ENCODE data around the gene YY1AP1.
"Not testable (repeated sequence)": the region's sequence is repeated elsewhere in the genome, so short reads cannot be mapped to it uniquely, and the experiment has no call there.

The YY1AP1 gene

DNA sequence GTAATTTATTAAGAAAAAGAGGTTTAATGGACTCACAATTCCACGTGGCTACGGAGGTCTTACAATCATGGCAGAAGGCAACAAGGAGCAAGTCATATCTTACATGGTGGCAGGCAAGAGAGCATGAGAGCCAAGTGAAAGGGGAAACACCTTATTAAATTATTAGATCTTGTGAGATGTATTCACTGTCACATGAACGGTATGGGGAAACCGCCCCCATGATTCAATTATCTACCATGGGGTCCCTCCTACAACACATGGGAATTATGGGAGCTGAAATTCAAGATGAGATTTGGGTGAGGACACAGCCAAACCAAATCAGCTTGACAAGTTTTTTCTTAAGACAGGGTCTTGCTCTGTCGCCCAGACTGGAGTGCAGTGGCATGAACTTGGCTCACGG lies 14.6 kb upstream of the YY1AP1 start:
- H3K4me3 ChIP-seq (replicated peaks; ENCODE audit: insufficient read depth, low read length), result no peak overlapping the region
- no peaks in the 10 kb centered on the region for H3K27me3 ChIP-seq (ENCODE audit: insufficient read depth, poor library complexity, severe bottlenecking)
- no peak for TF ChIP-seq GABPA (IDR thresholded peaks at IDR 0.05; ENCODE audit: low read depth)
- TF ChIP-seq, protein P1, sequence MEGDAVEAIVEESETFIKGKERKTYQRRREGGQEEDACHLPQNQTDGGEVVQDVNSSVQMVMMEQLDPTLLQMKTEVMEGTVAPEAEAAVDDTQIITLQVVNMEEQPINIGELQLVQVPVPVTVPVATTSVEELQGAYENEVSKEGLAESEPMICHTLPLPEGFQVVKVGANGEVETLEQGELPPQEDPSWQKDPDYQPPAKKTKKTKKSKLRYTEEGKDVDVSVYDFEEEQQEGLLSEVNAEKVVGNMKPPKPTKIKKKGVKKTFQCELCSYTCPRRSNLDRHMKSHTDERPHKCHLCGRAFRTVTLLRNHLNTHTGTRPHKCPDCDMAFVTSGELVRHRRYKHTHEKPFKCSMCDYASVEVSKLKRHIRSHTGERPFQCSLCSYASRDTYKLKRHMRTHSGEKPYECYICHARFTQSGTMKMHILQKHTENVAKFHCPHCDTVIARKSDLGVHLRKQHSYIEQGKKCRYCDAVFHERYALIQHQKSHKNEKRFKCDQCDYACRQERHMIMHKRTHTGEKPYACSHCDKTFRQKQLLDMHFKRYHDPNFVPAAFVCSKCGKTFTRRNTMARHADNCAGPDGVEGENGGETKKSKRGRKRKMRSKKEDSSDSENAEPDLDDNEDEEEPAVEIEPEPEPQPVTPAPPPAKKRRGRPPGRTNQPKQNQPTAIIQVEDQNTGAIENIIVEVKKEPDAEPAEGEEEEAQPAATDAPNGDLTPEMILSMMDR (IDR thresholded peaks at IDR 0.05; ENCODE audit: insufficient read depth, low read length), result no peak
- no peak for TF ChIP-seq POLR2AphosphoS5 (IDR thresholded peaks at IDR 0.05; ENCODE audit: low read depth)
- no peak for TF ChIP-seq SPI1 (IDR thresholded peaks at IDR 0.05; ENCODE audit: borderline replicate concordance, low read depth)
- no peak for TF ChIP-seq REST (IDR thresholded peaks at IDR 0.05; ENCODE audit: insufficient replicate concordance, low read depth)
- H3K27ac ChIP-seq (replicated peaks), result no peak overlapping the region
- no peak for DNase-seq (ENCODE audit: low read depth in 1 of 2, low spot score in 1 of 2)

DNA sequence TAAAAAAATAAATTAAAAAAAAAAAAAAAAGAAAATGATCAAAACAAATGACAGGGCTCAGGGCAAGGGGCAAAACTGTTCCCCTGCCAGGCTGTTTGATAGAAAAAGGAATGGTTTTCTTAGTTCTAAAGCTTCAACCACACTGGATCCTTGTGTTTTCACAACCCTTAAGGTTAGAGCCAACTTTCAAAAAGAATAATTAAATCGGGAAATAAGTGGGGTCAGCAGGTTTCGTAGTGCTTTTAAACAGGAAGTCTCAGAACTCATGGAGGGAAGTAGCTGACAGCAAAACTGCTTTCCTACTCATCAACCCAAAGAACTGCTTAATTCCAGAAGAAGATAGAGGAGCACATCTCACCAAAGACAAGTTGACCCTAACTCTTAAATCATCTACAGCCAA lies 13.1 kb upstream of the YY1AP1 start:
- DNase-seq (ENCODE audit: low read depth in 1 of 2, low spot score in 1 of 2); H3K4me3 ChIP-seq (replicated peaks; ENCODE audit: insufficient read depth, low read length); H3K27ac ChIP-seq (replicated peaks); H3K27me3 ChIP-seq (ENCODE audit: insufficient read depth, poor library complexity, severe bottlenecking): not testable (repeated sequence)

GRCh38 chr1:155699062-155699461 lies 10.5 kb upstream of the YY1AP1 start:
- not testable (repeated sequence) for DNase-seq (ENCODE audit: low read depth in 1 of 2, low spot score in 1 of 2); H3K4me3 ChIP-seq (replicated peaks; ENCODE audit: insufficient read depth, low read length); H3K27ac ChIP-seq (replicated peaks); H3K27me3 ChIP-seq (ENCODE audit: insufficient read depth, poor library complexity, severe bottlenecking)

GRCh38 chr1:155698382-155699038 lies 9.9 kb upstream of the YY1AP1 start:
- Histone ChIP-seq H3K4me3 (replicated peaks; ENCODE audit: insufficient read depth, low read length) (no peak overlapping the region), H3K27ac (replicated peaks) (no peak overlapping the region), H3K27me3 (ENCODE audit: insufficient read depth, poor library complexity, severe bottlenecking) (no peaks in the 10 kb centered on the region)
- no peak for DNase-seq (ENCODE audit: low read depth in 1 of 2, low spot score in 1 of 2)
- TF ChIP-seq GABPA (IDR thresholded peaks at IDR 0.05; ENCODE audit: low read depth), result no peak
- TF ChIP-seq, protein P1 (IDR thresholded peaks at IDR 0.05; ENCODE audit: insufficient read depth, low read length), result no peak
- TF ChIP-seq SPI1 (IDR thresholded peaks at IDR 0.05; ENCODE audit: borderline replicate concordance, low read depth), result no peak
- no peak for TF ChIP-seq REST (IDR thresholded peaks at IDR 0.05; ENCODE audit: insufficient replicate concordance, low read depth)
- TF ChIP-seq POLR2AphosphoS5 (IDR thresholded peaks at IDR 0.05; ENCODE audit: low read depth), result no peak

DNA sequence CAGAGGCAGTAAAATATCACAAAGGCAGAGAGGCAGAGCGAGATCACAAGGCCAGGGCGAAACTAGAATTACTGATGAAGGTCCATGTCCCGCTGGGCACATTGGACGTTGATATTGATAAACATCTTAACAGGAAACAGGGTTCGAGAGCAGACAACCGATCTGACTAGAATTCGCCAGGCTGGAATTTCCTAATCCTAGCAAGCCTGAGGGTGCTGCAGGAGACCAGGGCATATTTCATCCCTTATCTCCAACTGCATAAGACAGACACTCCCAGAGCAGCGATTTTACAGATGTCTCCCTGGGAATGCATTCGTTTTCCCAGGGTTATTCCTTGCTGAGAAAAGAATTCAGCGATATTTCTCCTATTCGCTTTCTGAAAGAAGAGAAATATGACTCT lies 9.0 kb upstream of the YY1AP1 start:
- DNase-seq (ENCODE audit: low read depth in 1 of 2, low spot score in 1 of 2); H3K27ac ChIP-seq (replicated peaks); H3K4me3 ChIP-seq (replicated peaks; ENCODE audit: insufficient read depth, low read length); H3K27me3 ChIP-seq (ENCODE audit: insufficient read depth, poor library complexity, severe bottlenecking): not testable (repeated sequence)

Measured in HL-60 (cell line).